Posterior vena cava (tissue), 2 donors: ENCODE data around the gene ATG10. TPM values are rescaled to one million over a fixed set of nuclear protein-coding genes. Genes with fewer than 3 reads are reported as not detected.
"Not testable (repeated sequence)": the region's sequence is repeated elsewhere in the genome, so short reads cannot be mapped to it uniquely, and the experiment has no call there.

Experiments
- DNase-seq: peaks from one replicate; pipeline ENCODE4 v3.0.0-alpha.2; 2020; ENCODE audit warnings: low spot score
- intact Hi-C, 2 donors: fragments of 100-400 bp; cut with DNase I; formaldehyde crosslinking; loops; one replicate each; pipeline versions ENCODE4 v1.14.1 to v1.14.2; 2022 to 2023
- total RNA-seq, 2 donors: library from RNA; stranded (reverse); fragmentation: NEBNext Ultra II Directional; extraction: Animal tissue kit (Norgen Biotek cat#: 25700); gene quantifications; one replicate each; pipeline ENCODE4 v1.2.1, GENCODE V29; 2021
- donor health status: DM: yes; HTN: yes; CAD: no.
- donor health status: DM: yes; HTN: yes; CAD: no.

ATG10 gene
- total RNA-seq, 2 donors from 2014 or later = 6.8 to 9.8 TPM

DNA sequence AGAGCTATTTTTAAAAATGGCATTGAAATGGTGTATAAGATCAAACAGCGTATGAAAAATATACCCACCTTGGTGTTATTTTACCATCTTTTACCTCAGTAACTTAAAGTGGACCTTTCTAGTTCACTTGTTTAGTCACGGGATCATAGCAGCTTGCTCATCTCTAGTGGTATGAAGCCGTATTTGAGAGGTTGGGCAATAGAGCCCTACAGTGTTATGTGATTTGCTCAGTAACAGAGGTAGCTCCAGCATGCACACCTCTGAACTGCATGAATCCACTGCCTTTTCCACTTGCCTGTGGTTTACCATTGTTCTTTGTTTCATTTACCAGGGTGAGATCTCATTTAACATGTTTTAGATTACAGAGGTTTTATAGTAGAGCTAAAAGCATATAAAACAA is 134.4 kb downstream of the ATG10 start:
- intact Hi-C loops = no loop called here
- no peak for DNase-seq

DNA sequence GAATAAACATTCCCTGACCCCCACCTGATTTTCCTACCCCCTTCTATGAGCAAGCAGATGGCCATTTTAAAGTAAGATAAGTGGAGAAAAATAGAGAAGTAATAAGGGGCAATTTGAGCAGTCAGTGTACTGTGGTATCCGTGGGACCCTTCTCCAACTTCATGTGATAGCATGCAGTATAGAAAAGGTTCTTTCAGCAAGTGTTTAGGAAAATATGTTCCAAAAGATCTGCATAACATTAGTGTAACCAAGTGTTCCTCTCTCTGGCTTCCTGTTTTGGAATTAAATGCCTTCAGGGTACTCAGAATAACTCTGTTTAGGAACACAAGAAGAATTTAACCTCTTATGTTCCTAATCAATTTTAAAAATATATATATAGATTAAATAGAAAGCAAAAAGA is 134.9 kb downstream of the ATG10 start:
- no peak for DNase-seq
- intact Hi-C loops = no loop called here

GRCh38 chr5:82107267-82107666 is 135.4 kb downstream of the ATG10 start:
- no peak for DNase-seq

DNA sequence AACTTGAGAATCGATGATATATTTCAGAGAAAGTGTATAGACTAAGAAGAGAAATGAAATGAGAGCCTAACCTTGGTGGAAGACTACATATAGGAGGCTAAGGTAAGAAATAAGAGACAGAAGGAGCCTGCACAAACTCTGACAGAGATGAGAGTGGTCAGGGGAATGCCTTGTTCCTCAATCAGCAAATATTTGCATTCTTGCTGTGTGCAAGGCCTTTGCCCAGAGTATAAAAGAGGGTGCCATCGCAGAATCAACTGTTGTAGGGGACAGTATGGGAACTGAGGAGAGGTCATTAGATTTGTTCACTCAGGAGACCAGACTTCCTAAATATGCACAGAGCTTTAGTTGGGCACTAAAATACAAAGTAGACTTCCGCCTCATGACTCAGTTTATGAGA is 137.2 kb downstream of the ATG10 start:
- DNase-seq = no peak
- intact Hi-C loops = no loop called here

More at GRCh38 chr5:82107267-82107666, 135.4 kb downstream of the ATG10 start:
- intact Hi-C loops = no loop called here

DNA sequence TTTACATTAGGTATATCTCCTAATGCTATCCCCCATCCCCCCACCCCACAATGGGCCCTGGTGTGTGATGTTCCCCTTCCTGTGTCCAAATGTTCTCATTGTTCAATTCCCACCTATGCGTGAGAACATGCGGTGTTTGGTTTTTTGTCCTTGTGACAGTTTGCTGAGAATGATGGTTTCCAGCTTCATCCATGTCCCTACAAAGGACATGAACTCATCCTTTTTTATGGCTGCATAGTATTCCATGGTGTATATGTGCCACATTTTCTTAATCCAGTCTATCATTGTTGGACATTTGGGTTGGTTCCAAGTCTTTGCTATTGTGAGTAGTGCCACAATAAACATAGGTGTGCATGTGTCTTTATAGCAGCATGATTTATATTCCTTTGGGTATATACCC is 138.1 kb downstream of the ATG10 start:
- intact Hi-C loops, DNase-seq: not testable (repeated sequence)

GRCh38 chr5:82111191-82111590 is 139.4 kb downstream of the ATG10 start:
- intact Hi-C loops = no loop called here
- no peak for DNase-seq

- no peak for DNase-seq
- intact Hi-C loops = no loop called here
Measured at GRCh38 chr5:82115858-82116257, 144.0 kb downstream of the ATG10 start.

- intact Hi-C loops = no loop called here
- no peak for DNase-seq
Measured at GRCh38 chr5:82119889-82120288, 148.1 kb downstream of the ATG10 start.

DNA sequence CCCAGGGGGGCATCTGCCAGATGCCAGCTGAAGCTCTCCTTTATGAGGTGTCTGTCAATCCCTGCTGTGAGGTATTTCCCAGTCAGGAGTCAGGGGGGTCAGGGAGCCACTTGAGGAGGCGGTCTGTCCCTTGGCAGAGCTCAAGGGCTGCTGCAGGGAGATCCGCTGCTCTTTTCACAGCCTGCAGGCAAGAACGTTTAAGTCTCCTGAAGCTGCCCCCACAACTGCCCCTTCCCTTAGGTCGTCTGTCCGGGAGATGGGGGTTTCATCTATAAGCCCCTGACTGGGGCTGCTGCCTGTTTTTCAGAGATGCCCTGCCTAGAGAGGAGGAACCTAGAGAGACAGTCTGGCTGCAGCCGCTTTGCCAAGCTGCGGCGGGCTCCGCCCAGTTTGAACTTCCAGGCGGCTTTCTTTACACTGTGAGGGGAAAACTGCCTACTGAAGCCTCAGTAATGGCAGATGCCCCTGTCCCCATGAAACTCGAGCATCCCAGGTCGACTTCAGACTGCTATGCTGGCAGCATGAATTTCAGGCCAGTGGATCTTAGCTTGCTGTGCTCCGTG is 158.0 kb downstream of the ATG10 start:
- intact Hi-C loops = no loop called here
- no peak for DNase-seq

DNA sequence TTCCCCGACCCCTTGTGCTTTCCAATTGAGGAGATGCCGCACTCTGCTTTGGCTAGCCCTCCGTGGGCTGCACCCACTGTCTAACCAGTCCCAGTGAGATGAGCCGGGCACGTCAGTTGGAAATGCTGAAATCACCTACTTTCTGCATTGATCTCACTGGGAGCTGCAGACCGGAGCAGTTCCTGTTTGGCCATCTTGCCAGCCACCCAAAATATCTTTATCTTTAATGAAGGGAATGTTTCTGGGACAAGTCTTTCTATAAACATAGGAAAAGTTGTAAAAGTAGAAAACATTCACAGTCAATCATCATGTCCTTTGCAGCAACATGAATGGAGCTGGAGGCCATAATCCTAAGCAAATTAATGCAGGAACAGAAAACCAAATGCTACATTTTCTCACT is 158.8 kb downstream of the ATG10 start:
- no peak for DNase-seq
- intact Hi-C loops = no loop called here

GRCh38 chr5:82137205-82137604 is 165.4 kb downstream of the ATG10 start:
- no peak for DNase-seq
- intact Hi-C loops = no loop called here

- intact Hi-C loops, DNase-seq: not testable (repeated sequence)
Measured at GRCh38 chr5:82139837-82140236, 168.0 kb downstream of the ATG10 start.

- intact Hi-C loops = no loop called here
- no peak for DNase-seq
Measured at GRCh38 chr5:82142217-82142841, 170.5 kb downstream of the ATG10 start.

DNA sequence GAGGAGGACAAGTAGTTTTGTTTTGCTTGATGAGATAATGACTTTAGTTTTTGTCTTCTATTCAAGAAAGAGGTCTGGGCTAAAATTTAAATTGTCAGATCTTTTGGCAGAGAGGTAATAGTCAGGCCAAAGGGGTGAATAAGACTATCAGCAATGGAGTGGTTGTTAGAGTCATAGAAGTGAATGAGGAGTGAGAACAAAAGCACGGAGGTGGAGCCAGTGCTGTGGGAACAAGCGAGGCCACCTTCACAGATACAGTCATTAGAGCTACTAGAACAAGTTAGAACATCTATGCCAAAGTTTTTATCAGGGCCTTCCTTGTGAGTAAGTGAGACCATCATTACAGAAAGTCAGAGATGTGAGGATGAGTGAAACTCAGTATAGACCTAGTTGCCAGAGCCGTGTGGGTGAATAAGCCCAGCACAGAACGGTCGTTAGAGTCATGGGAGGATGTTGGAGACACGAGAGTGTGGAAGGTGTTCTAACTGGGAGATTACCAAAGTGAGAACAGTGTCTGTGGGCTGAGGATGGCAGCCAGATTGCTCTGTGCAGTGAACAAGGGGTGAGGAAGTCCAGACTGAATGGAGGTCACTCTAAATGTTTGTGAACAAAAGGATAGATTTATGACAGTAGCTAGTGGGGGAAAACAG is 171.2 kb downstream of the ATG10 start:
- intact Hi-C loops = no loop called here
- DNase-seq = no peak

DNA sequence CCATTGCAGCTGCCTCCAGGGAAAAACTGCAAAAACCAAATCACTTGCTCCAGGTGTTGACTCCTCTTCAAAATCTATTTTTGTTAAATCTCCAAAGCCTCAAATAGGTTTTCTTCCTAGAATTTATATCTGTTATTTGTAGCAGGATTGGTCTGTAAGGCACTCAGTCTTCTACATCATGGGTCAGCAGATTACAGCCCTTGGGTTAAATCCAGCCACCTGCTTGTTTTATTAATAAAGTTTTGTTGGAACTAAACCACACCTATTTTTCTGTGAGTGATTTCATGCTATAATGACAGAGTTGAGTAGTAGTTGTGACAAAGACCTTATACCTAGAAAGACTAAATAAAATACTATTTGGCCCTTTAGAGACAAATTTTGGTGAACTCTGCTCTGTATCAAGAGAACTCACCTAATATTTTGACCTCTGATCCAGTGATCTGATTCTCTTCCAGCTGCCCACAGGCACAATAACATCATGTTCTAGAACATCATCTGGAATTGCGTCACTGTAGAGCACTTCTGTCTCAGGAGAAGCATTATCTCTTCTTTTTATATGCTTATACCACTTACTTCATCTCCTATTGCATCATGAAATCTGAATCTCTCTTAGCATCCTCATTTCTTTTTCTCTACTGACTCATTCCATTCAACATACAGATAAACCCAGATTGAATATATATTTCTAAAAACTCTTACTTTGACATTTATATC is 176.2 kb downstream of the ATG10 start:
- intact Hi-C loops = no loop called here
- no peak for DNase-seq

- intact Hi-C loops = no loop called here
- DNase-seq = no peak
Measured at GRCh38 chr5:82149434-82149833, 177.6 kb downstream of the ATG10 start.

DNA sequence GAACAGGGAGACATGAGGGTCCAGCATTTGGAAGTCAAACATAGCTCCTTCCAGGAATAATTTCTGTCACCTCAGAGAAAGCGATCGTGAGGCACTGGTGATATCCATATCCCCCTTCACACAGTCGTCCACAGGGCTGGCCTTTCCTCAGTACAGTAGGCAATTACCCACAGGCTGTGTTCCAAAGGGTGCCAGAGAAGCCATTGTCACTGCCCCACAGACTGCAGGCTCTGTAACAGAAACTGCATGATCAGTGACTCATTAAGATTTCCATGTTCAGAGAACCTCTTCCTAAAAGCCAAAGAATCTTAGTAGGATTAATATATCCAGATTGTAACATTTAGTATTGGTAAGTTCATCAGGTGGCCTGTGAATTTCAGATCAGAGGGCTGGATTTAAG is 178.7 kb downstream of the ATG10 start:
- no peak for DNase-seq
- intact Hi-C loops = no loop called here

- intact Hi-C loops = no loop called here
- no peak for DNase-seq
Measured at GRCh38 chr5:82151204-82151603, 179.4 kb downstream of the ATG10 start.

DNA sequence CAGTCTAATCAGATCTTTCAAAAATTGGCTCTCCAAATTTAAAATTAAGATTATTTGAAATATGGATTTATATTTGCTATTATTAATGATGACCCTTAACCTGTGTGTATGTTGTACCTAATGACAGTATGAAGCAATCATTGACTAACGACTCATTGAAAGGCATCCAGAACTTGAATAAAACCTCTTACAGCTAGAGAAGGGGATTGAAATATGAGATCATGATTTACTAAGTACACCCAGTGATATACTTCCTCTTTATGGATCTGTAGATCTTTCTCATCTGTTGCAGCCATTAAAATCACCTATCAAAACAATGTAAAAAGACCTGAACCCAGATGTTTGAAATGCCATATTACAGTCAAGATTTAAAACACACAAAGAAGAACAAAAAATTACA is 179.8 kb downstream of the ATG10 start:
- intact Hi-C loops = no loop called here
- DNase-seq = no peak

GRCh38 chr5:82152978-82153481 is 181.2 kb downstream of the ATG10 start:
- DNase-seq = no peak
- intact Hi-C loops = no loop called here
